SH-SY5Y (cell line): ENCODE data around the gene MSI2.

Source experiments
- GATA2 ChIP-seq: IDR thresholded peaks from 2 replicates; pipeline ENCODE4 v1.6.1; 2011; ENCODE audit warnings: mild to moderate bottlenecking, low read depth, low read length
- GATA3 ChIP-seq: IDR thresholded peaks from 2 replicates; pipeline ENCODE4 v1.6.1; 2011; ENCODE audit warnings: low read depth, mild to moderate bottlenecking, low read length, moderate library complexity

DNA sequence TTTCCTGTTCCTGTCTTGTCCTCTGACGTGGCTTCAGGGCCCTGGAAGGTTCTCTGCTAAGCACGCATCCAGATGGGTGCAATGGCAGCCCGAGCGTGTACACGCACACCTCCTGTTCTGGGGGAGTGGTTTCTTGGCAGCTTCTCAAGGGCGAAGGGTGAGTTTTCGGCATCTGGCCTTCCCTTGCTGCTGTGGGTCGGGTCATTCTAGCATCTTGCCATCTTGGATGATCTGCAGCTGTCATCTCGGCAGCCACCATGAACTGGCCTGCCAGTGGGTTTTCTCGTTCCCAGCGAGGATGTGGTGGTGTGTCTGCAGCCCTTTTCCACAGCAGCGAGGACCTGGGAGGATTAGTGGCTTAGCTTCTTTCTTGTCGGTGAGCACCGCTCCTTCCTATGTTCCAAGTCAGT lies 10.6 kb downstream of the MSI2 start:
- TF ChIP-seq GATA2, result no peak
- no peak for TF ChIP-seq GATA3
